Measurements from ENCODE around the gene ACHE.
"Not testable (repeated sequence)": the region's sequence is repeated elsewhere in the genome, so short reads cannot be mapped to it uniquely, and the experiment has no call there.

Gene ACHE

DNA sequence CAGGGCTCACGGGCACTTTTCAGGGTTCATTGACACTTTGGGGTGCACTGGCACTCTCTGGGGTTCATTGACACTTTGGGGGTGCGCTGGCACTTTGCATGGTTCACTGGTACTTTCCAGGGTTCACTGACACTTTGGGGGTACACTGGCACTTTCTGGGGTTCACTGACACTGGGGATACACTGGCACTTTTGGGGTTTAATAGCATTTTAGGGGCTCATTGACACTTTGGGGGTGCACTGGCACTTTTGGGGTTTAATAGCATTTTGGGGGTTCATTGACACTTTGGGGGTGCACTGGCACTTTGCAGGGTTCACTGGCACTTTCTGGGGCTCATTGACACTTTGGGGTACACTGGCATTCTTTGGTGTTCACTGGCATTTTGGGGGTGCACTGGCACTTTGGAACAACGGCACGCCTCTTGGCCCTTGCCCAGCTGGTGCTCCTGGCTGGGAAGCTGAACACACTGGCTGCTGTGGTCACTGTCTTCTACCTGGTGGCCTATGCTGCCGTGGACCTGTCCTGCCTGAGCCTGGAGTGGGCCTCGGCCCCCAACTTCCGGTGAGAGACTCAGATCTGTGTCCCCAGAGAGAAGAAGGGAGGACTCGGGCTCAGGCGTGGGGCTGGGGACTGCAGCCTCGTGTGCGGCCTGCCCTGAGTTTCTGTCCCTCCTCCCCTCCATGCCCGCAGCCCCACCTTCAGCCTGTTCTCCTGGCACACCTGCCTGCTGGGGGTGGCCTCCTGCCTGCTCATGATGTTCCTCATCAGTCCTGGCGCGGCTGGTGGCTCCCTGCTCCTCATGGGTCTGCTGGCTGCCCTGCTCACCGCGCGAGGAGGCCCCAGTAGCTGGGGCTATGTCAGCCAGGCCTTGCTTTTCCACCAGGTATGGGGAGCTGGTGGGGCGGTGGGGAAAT is 34.7 kb downstream of the ACHE start:
- DNase-seq, result no peak

GRCh38 chr7:100859856-100860255 is 35.8 kb downstream of the ACHE start:
- DNase-seq, result no peak

DNA sequence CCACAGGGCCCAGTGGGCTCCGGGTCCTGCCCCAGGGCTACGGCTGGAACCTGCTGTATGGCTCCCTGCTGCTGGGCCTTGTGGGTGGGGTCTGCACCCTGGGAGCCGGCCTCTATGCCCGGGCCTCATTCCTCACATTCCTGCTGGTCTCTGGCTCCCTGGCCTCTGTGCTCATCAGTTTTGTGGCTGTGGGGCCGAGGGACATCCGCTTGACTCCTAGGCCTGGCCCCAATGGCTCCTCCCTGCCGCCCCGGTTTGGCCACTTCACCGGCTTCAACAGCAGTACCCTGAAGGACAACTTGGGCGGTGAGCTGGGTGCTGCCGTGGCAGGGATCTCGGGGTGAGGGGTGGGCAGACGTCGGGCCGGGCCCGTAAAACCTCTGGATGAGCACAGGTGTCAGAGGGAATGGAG is 38.8 kb downstream of the ACHE start:
- DNase-seq, result no peak

DNA sequence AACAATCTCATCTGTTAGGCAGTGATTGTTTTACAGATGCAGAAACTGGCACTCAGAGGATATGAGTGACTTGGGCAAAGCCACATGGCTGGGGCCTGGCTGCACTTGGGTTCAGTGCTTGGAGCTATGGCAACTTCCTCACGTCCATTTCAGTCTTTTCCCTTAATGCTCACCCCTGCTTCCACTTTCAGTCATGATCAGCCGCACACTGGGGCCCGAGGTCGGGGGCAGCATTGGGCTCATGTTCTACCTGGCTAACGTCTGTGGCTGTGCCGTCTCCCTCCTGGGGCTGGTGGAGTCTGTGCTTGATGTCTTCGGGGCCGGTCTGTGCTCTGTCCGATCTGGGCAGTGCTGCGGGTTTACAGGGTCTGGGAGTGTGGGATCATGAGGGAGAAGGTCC is 40.2 kb downstream of the ACHE start:
- DNase-seq, result no peak

GRCh38 chr7:100854899-100855298 is 40.8 kb downstream of the ACHE start:
- not testable (repeated sequence) for DNase-seq

- DNase-seq, result no peak
Measured at GRCh38 chr7:100854146-100854895, 41.4 kb downstream of the ACHE start.

- peak; percentile 66 to 89 for DNase-seq
Measured at GRCh38 chr7:100852048-100852872, 43.4 kb downstream of the ACHE start, which contains the start of gene SLC12A9. Gene SLC12A9, plus strand, starts transcription at chr7:100852713. Its CDS starts 1,485 bp downstream, at chr7:100854198.

DNA sequence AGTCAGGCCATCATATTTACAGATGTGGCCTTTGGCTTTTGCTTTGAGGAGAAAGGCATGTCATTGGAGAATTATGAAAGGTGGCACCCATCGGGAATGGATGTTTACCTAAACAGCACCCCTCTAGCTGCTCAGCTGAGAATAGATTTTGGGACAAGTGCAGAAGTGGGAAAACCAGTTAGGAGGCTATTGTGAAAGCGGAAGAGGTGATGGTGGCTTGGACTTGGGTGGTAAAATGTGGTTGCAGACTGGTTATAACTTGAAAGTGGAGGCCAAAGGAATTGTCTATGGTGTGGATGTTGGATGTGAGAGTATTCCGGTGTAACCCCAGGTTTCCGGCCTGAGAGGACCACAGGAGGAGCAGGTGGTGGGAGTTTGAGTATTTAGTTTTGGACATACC is 48.3 kb downstream of the ACHE start:
- DNase-seq, result no peak

DNA sequence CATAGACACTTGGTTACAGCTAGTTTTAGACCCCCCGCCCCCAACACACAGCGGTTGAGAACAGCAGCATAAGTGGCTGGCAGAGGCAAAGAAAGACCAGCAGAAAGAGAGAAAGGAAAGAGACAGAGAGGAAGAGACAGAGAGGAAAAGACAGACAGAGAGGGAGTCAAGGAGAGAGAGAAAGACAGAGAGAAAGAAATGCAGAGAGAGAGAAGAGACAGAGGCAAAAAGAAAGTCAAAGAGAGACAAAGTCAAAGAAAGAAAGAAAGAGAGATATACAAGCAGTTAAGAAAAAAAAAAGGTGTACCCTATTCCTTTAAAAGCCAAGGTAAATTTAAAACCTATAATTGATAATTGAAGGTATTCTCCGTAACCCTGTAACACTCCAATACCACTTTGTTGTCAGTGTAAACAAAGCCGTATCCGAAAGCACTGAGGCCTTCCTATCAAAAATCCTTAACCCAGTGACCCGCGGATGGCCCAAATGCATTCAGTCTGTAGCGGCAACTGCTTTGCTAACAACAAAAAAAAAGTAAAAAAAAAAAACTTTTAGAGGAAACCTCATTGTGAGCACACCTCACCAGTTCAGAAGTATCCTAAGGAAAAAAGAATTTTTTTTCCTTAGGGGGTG is 55.1 kb downstream of the ACHE start:
- no peak for DNase-seq

Measured in SHP77 (cell line).